ENCODE results near the gene CARS2.

DNA sequence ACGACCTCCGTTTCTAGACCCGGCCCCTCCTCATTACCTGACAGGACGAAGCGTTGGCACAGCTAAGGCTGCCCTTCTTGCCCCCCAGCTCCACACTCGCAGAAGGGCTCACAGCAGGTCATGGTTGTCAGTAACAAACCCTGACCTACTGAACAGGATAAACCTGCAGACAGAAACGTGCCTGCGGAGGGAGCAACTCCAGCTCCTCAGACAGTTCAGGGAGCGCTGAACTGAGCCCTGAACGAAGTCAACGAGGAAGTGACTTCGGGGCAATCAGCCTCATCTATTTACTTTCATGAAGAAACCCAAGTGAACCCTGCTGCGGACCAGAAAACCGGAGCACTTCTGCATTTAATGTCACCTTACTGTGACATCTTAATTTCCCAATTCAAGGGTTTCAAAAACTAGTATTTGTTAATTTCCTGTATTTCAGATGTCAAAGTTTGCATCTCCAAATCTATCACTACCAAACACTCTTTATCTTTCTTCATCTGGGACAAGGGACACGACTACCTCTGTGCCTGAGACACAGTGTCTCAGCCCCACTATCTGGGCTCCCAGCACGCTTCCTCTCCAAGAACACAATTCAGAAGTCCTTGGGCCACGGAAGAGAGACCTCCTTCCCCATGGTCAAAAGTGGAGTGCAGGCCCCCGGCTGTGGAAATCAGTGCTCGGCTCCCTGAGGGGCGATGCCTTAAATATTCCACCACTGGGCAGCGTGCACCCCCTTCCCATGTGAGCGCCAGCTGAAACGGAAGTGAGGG is 40.2 kb downstream of the CARS2 start:
- TF ChIP-seq CTCF (IDR thresholded peaks at IDR 0.05), result no peak
- no peak for TF ChIP-seq POLR2AphosphoS5 (IDR thresholded peaks at IDR 0.05; ENCODE audit: low read depth, low read length)
- TF ChIP-seq SIN3A (IDR thresholded peaks at IDR 0.05; ENCODE audit: borderline replicate concordance, insufficient read depth, low read depth, low read length), result no peak
- TF ChIP-seq REST (IDR thresholded peaks at IDR 0.05; ENCODE audit: insufficient read depth in 1 of 2, low read depth in 2 of 2, low read length in 1 of 2), result no peak
- TF ChIP-seq TCF7L2 (IDR thresholded peaks at IDR 0.05; ENCODE audit: low read depth, low read length), result no peak
